BE2C (cell line): Measurements from ENCODE around the gene MAP3K9.

Experiments
- DNase-seq: peaks from one replicate; pipeline ENCODE4 v3.0.0-alpha.2; 2020
- H3K27me3 ChIP-seq: fragments of 250-450 bp; sonication (Bioruptor Pico); 2 replicates; pipeline ENCODE4 v1.5.1; 2020; ENCODE audit warnings: mild to moderate bottlenecking
- H3K36me3 ChIP-seq: fragments of 250-450 bp; sonication (Bioruptor Pico); 2 replicates; pipeline ENCODE4 v1.5.1; 2020; ENCODE audit warnings: mild to moderate bottlenecking
- H3K4me1 ChIP-seq: fragments of 250-450 bp; sonication (Bioruptor Pico); 2 replicates; pipeline ENCODE4 v1.5.1; 2020
- H3K4me3 ChIP-seq: 2 replicates; pipeline ENCODE4 v1.5.1; 2011; ENCODE audit warnings: low read depth, low read length
- H3K9me3 ChIP-seq: fragments of 250-450 bp; sonication (Bioruptor Pico); 2 replicates; pipeline ENCODE4 v1.5.1; 2020
- CTCF ChIP-seq: IDR thresholded peaks from 2 replicates; pipeline ENCODE4 v1.5.1; 2012; ENCODE audit warnings: mild to moderate bottlenecking, low read depth, low read length

MAP3K9 gene

GRCh38 chr14:70792939-70793338 lies 16.4 kb downstream of the MAP3K9 start:
- Histone ChIP-seq H3K36me3 (no peaks in the 10 kb centered on the region), H3K4me3 (no peak overlapping the region), H3K27me3 (peaks cover 28% of the 10 kb centered on the region), H3K4me1 (no peaks in the 10 kb centered on the region), H3K9me3 (no peaks in the 10 kb centered on the region)
- no peak for TF ChIP-seq CTCF
- DNase-seq: no peak

- DNase-seq: no peak
- Histone ChIP-seq H3K4me1 (no peaks in the 10 kb centered on the region), H3K27me3 (peaks cover 29% of the 10 kb centered on the region), H3K36me3 (no peaks in the 10 kb centered on the region), H3K4me3 (no peak overlapping the region), H3K9me3 (no peaks in the 10 kb centered on the region)
- no peak for TF ChIP-seq CTCF
Measured at GRCh38 chr14:70791971-70792370, 17.3 kb downstream of the MAP3K9 start.

- Histone ChIP-seq H3K4me1 (no peaks in the 10 kb centered on the region), H3K4me3 (no peak overlapping the region), H3K9me3 (no peaks in the 10 kb centered on the region), H3K36me3 (no peaks in the 10 kb centered on the region), H3K27me3 (peaks cover 34% of the 10 kb centered on the region)
- DNase-seq: no peak
- no peak for TF ChIP-seq CTCF
Measured at GRCh38 chr14:70789961-70790360, 19.4 kb downstream of the MAP3K9 start.

GRCh38 chr14:70789361-70789760 lies 20.0 kb downstream of the MAP3K9 start:
- no peaks in the 10 kb centered on the region for H3K36me3 ChIP-seq

GRCh38 chr14:70788898-70789297 lies 20.4 kb downstream of the MAP3K9 start:
- no peak overlapping the region for H3K4me3 ChIP-seq
- H3K4me1 ChIP-seq: no peaks in the 10 kb centered on the region
- TF ChIP-seq CTCF: no peak
- no peaks in the 10 kb centered on the region for H3K36me3 ChIP-seq
- DNase-seq: no peak
- no peaks in the 10 kb centered on the region for H3K9me3 ChIP-seq
- H3K27me3 ChIP-seq: peaks cover 34% of the 10 kb centered on the region

More at GRCh38 chr14:70789361-70789760, 20.0 kb downstream of the MAP3K9 start:
- Histone ChIP-seq H3K4me1 (no peaks in the 10 kb centered on the region), H3K9me3 (no peaks in the 10 kb centered on the region), H3K4me3 (no peak overlapping the region), H3K27me3 (peaks cover 34% of the 10 kb centered on the region)
- DNase-seq: no peak
- TF ChIP-seq CTCF: no peak

GRCh38 chr14:70785556-70785955 lies 23.8 kb downstream of the MAP3K9 start:
- no peak overlapping the region for H3K4me3 ChIP-seq
- no peak for DNase-seq
- peaks cover 34% of the 10 kb centered on the region for H3K27me3 ChIP-seq
- no peaks in the 10 kb centered on the region for H3K4me1 ChIP-seq
- no peaks in the 10 kb centered on the region for H3K9me3 ChIP-seq
- no peak for TF ChIP-seq CTCF
- no peaks in the 10 kb centered on the region for H3K36me3 ChIP-seq
